ENCODE data around the gene SPEF1. TPM values are rescaled to one million over a fixed set of nuclear protein-coding genes. Genes with fewer than 3 reads are reported as not detected.
A peak's percentile ranks its signal among the peaks of the same experiment; 100 is the strongest.

SPEF1 gene
- total RNA-seq, 4 donors from 2014 or later, result 0.13 to 2.5 (median 2.0) TPM

DNA sequence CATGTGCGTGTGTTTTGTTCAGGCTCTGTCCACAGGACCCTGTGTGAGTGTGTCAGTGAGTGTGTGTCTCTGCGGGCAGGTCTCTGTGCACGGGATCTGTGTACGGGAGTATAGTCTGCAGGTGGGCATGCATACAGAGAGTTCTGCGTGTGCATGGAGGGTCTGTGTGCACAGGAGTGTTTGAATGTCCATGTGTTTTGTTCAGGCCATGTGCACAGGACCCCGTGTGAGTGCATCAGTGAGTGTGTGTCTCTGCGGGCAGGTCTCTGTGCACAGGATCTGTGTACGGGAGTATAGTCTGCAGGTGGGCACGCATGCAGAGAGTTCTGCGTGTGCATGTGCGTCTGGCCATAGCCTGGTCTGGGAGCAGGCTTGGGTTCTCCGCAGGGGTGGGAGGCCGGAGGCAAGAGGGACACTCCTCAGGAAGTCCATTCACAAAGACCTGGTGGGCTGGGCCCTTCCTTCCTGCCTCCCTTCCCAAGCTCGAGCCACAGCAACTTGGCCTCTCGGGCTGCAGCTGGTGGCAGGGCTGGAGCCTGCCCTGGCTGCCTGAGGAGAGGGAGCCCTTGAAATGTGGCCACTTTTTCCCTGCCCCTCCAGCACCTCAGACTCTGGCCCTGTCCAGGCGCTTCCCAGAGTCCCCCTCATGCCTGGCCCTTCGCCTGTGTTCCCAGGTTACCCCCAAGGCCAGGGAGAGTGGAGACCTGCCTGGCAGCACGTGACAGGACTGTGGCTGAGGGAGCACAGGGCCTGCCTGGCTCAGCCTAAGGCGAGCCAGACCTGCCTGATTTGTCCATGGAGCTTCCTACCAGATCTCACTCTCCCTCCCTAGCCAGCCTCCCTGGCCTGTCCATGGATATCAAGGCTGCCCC lies 42.0 kb downstream of the SPEF1 start:
- H3K4me3 ChIP-seq (replicated peaks in 1 of 3), result no peak overlapping the region
- peaks cover 0 to 22% of the 10 kb centered on the region in 2 donors for H3K4me1 ChIP-seq
- no peaks in the 10 kb centered on the region for H3K27me3 ChIP-seq
- 71 to 74% methylated on average over 18 to 19 of the region's 19 CpGs for WGBS, 2 donors
- no peaks in the 10 kb centered on the region for H3K9me3 ChIP-seq
- TF ChIP-seq, protein P1, sequence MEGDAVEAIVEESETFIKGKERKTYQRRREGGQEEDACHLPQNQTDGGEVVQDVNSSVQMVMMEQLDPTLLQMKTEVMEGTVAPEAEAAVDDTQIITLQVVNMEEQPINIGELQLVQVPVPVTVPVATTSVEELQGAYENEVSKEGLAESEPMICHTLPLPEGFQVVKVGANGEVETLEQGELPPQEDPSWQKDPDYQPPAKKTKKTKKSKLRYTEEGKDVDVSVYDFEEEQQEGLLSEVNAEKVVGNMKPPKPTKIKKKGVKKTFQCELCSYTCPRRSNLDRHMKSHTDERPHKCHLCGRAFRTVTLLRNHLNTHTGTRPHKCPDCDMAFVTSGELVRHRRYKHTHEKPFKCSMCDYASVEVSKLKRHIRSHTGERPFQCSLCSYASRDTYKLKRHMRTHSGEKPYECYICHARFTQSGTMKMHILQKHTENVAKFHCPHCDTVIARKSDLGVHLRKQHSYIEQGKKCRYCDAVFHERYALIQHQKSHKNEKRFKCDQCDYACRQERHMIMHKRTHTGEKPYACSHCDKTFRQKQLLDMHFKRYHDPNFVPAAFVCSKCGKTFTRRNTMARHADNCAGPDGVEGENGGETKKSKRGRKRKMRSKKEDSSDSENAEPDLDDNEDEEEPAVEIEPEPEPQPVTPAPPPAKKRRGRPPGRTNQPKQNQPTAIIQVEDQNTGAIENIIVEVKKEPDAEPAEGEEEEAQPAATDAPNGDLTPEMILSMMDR (IDR thresholded peaks at IDR 0.05), result no peak
- no peak for TF ChIP-seq POLR2A (IDR thresholded peaks at IDR 0.05)
- DNase-seq, result no peak
- H3K27ac ChIP-seq, result peak overlapping the region in 1 of 3 donors; percentile 53
- H3K36me3 ChIP-seq, result no peaks in the 10 kb centered on the region
- intact Hi-C loops (cut with DNase I), result no loop called here

DNA sequence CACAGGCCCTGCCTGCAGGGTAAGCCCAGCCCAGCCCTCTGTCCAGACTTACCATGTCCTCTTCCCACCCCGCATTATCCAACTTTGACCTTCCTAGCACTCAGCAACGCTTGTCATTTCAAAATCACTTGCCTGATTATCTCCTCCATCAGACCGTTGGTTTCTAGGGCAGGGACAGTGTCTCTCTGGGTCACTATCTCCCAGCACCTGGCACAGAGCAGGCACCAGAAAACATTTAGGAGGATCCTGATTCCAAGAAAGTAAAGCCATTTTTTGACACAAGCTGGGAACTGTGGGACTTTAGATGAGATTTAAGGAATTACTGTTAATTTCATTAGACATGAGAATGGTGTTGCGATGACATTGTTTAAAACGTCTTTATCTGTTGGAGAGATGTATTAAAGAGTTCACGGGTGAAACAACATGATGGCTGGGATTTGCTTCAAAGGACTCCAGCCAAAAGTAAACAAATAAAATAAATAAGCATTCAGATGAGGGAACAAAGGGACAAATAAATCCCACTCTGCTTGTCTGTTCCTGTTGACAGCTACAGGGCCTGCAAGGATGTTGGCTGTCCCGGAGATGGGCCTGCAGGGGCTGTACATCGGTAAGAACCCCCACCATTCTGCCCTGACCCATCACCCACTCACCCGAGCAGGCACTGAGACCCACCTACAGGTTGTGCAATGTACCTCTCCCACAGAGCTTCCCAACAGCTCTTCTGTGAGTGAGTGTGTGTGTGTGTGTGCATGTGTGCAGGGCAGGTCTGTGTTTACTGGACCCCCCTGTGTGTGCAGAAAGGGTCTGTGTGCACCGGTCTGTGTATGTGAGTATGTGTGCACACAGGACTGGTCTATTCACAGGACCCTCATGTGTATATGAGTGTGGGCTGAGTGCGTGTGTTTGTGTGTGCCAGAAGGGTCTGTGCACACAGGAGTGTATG lies 42.9 kb downstream of the SPEF1 start:
- Histone ChIP-seq H3K4me1 (peaks cover 8 to 30% of the 10 kb centered on the region in 2 donors), H3K27ac (no peak overlapping the region), H3K27me3 (no peaks in the 10 kb centered on the region), H3K9me3 (no peaks in the 10 kb centered on the region), H3K36me3 (no peaks in the 10 kb centered on the region), H3K4me3 (replicated peaks in 1 of 3) (no peak overlapping the region)
- DNase-seq, result no peak
- TF ChIP-seq POLR2A (IDR thresholded peaks at IDR 0.05), result no peak
- TF ChIP-seq, protein P1 (IDR thresholded peaks at IDR 0.05), result no peak
- intact Hi-C loops (cut with DNase I), result no loop called here
- WGBS, 2 donors, result 69% methylated on average over 11 of the region's 11 CpGs

DNA sequence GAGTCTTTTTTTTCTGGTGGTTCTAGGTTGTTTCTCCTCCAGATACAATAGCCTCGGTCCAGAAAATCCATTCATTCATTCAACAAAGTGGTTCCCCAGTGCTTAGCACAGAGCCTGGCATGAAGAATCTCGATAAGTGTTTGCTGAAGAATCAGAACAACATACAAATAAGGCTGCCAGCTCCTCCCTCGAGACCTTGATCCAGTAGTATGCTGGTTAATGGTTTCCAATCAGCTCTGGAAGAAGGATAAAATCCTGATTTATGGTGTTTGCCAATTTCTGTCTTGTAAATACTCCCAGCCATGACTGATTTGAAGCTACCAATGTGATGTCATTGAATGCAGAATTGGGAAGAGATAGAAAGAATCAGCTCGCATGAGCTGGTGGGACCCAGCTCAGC lies 45.5 kb downstream of the SPEF1 start:
- Histone ChIP-seq H3K27me3 (no peaks in the 10 kb centered on the region), H3K4me3 (replicated peaks in 1 of 3) (no peak overlapping the region), H3K36me3 (no peaks in the 10 kb centered on the region), H3K27ac (no peak overlapping the region), H3K4me1 (peaks cover 8 to 40% of the 10 kb centered on the region in 2 donors), H3K9me3 (no peaks in the 10 kb centered on the region)
- no peak for DNase-seq
- 83 to 94% methylated on average over 4 of the region's 4 CpGs for WGBS, 2 donors
- intact Hi-C loops (cut with DNase I), result no loop called here
- TF ChIP-seq POLR2A (IDR thresholded peaks at IDR 0.05), result no peak

DNA sequence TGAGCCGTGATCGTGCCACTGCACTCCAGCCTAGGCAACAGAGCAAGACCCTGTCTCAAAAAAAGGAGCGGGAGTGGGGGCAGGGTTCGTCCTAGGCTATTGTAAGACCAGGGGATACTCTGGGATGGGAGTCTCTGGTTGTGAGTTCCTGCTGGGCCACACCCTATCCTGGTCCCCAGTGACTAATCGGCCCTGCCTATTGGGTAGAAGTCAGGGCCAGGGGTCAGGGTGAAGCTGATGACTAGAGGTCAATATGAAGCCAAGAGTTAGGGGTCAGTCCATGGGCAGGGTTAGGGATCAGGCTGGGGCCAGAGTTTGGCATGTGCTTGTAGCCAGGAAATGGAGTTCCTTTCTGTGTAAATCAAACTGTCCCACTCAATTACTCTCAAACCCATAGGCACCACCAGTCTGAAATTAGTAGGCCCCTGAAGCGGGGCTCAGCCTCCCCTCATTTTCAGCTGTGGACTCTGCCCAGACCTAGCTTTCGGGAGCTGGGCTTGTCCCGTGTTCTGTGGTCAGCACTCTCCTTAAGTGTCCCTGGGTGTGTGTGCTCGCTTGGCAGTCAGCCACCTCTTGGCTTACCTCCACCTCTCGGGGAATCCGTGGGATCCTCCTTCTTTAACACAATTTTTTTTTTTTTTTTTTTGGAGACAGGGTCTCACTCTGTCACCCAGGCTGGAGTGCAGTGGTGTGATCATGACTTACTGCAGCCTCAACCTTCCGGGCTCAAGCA lies 47.0 kb downstream of the SPEF1 start:
- Histone ChIP-seq H3K27me3 (no peaks in the 10 kb centered on the region), H3K36me3 (no peaks in the 10 kb centered on the region), H3K27ac (peak overlapping the region in 2 of 3 donors; percentile 1 to 61), H3K9me3 (no peaks in the 10 kb centered on the region), H3K4me3 (replicated peaks in 1 of 3) (no peak overlapping the region), H3K4me1 (peaks cover 8 to 29% of the 10 kb centered on the region in 2 donors)
- intact Hi-C loops (cut with DNase I), result no loop called here
- TF ChIP-seq POLR2A (IDR thresholded peaks at IDR 0.05), result no peak
- TF ChIP-seq, protein P1 (IDR thresholded peaks at IDR 0.05), result no peak
- WGBS, 2 donors, result 39 to 40% methylated on average over 12 of the region's 12 CpGs
- DNase-seq, result peak; percentile 90 to 93
